Calu3 (cell line): ENCODE data around the gene SKAP1. TPM values are rescaled to one million over a fixed set of nuclear protein-coding genes. Genes with fewer than 3 reads are reported as not detected.

ENCODE experiments used
- BruUV-seq: library from RNA; stranded (reverse); fragments of 400-500 nt; replicated peaks from 2 replicates; lab custom pipeline; 2021; lab: Mats Ljungman, UMichigan
- CTCF ChIA-PET: fragments of 300-600 bp; sonication (Branson Sonifier 250); formaldehyde crosslinking; loops from one replicate; lab custom pipeline; 2022; ENCODE audit warnings: antibody characterized with exemption; lab: Charles Lee
- DNase-seq: peaks from one replicate; pipeline ENCODE4 v3.0.0; 2022
- H3K27ac Mint-ChIP-seq: one replicate; pipeline ENCODE4 v1.8.0; 2022; ENCODE audit warnings: mixed read lengths; ENCODE audit not compliant: unreplicated experiment
- H3K27me3 Mint-ChIP-seq: one replicate; pipeline ENCODE4 v1.8.0; 2022; ENCODE audit warnings: mixed read lengths; ENCODE audit not compliant: unreplicated experiment
- H3K36me3 Mint-ChIP-seq: one replicate; pipeline ENCODE4 v1.8.0; 2022; ENCODE audit warnings: mild to moderate bottlenecking, moderate library complexity, mixed read lengths; ENCODE audit not compliant: insufficient read depth, unreplicated experiment
- H3K4me1 Mint-ChIP-seq: one replicate; pipeline ENCODE4 v1.8.0; 2022; ENCODE audit warnings: mild to moderate bottlenecking, low read depth, mixed read lengths; ENCODE audit not compliant: unreplicated experiment
- H3K4me3 Mint-ChIP-seq: one replicate; pipeline ENCODE4 v1.8.0; 2022; ENCODE audit warnings: mild to moderate bottlenecking, low read depth, moderate library complexity, mixed read lengths; ENCODE audit not compliant: unreplicated experiment
- H3K9me3 Mint-ChIP-seq: one replicate; pipeline ENCODE4 v1.8.0; 2022; ENCODE audit warnings: low read depth, mixed read lengths; ENCODE audit not compliant: unreplicated experiment
- intact Hi-C: fragments of 100-400 bp; cut with micrococcal nuclease; formaldehyde crosslinking; loops from one replicate; pipeline ENCODE4 v1.10.0; 2022; ENCODE audit not compliant: unreplicated experiment
- total RNA-seq: library from RNA; stranded (reverse); gene quantifications from 2 replicates; pipeline ENCODE4 v1.2.3, GENCODE V29; 2022
- TF ChIP-seq, protein P1 (sequence below): fragments of 200-600 bp; IDR thresholded peaks from one replicate; pipeline ENCODE4 v1.8.0; 2022; ENCODE audit warnings: antibody characterized with exemption; ENCODE audit not compliant: unreplicated experiment

SKAP1 gene
- total RNA-seq, 1 experiment from 2014 or later = 4.4 TPM

DNA sequence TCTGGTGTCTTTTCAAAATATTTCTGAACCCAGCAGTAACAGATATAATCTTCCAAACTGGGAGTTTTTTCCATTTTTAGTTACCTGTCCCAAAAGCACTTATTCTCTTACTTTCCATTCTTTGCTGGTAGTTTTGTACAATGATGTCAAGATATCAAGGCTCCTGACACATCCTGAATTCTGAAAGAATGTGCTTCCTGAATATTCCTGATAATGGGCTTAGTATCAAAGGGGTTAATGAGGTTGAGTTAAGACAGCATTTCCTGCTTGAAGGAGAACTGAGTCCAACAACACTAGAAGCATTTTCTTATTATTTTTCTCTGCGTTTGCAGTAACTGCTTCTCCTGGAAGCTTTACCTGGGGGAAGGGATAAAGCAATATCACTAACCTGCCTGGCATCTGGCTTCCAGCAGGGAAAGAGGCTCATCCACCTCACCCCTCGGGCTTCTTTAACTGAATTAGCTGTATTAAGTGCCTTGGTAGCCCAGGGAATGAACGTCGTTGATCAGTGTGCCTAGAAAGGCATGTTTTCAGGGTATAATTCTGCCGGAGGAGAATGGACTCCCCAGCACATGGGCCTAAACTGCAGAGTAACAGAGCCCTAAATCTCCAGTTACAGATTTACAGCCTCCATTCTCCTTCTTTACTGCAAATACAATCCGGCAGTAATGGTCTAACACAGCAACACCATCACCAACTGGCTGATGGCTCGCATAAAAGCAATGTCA is 188.1 kb downstream of the SKAP1 start:
- CTCF ChIA-PET = interaction anchor here (0.6 to 1.9 kb wide), 3 partner anchors 8 to 1052 kb away, joined by 3 to 7 read pairs (median 4); no protein-coding TSS in a partner anchor
- H3K27ac Mint-ChIP-seq = peak overlapping the region; percentile 72
- DNase-seq = no peak
- peaks cover 8% of the 10 kb centered on the region for H3K36me3 Mint-ChIP-seq
- H3K4me3 Mint-ChIP-seq = no peak overlapping the region
- peaks cover 84% of the 10 kb centered on the region for H3K4me1 Mint-ChIP-seq
- intact Hi-C loops = no loop called here
- TF ChIP-seq, protein P1, sequence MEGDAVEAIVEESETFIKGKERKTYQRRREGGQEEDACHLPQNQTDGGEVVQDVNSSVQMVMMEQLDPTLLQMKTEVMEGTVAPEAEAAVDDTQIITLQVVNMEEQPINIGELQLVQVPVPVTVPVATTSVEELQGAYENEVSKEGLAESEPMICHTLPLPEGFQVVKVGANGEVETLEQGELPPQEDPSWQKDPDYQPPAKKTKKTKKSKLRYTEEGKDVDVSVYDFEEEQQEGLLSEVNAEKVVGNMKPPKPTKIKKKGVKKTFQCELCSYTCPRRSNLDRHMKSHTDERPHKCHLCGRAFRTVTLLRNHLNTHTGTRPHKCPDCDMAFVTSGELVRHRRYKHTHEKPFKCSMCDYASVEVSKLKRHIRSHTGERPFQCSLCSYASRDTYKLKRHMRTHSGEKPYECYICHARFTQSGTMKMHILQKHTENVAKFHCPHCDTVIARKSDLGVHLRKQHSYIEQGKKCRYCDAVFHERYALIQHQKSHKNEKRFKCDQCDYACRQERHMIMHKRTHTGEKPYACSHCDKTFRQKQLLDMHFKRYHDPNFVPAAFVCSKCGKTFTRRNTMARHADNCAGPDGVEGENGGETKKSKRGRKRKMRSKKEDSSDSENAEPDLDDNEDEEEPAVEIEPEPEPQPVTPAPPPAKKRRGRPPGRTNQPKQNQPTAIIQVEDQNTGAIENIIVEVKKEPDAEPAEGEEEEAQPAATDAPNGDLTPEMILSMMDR = no peak
- peaks cover 4% of the 10 kb centered on the region for H3K9me3 Mint-ChIP-seq
- H3K27me3 Mint-ChIP-seq = no peaks in the 10 kb centered on the region
- no TSS peak for BruUV-seq

DNA sequence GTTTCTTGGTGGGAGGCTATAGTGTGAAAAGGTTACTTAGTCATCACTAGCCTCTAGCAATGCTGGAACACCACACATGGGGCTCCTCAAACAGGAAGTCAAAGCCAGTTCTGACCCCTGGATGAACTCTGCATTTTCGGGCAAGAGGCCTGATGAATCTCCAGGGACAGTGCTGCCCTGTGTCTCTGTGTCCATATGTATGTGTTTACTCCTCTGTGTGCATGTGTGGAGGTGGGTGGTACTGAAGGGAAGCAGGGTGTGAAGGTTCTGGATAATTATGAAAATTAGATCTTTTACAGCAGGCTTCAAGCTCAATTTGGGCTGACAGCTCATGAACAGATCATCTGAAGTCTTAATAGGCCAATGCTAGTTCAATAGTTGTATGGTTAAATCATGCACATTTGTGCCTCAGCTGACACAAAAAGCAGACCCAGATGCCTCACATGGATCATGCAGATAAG is 188.9 kb downstream of the SKAP1 start:
- BruUV-seq = no TSS peak
- peak overlapping the region; percentile 72 for H3K27ac Mint-ChIP-seq
- H3K9me3 Mint-ChIP-seq = peaks cover 4% of the 10 kb centered on the region
- peaks cover 4% of the 10 kb centered on the region for H3K36me3 Mint-ChIP-seq
- H3K4me3 Mint-ChIP-seq = peak overlapping the region; percentile 8
- intact Hi-C loops = no loop called here
- CTCF ChIA-PET = interaction anchor here (1.5 to 1.8 kb wide), 4 partner anchors 12 to 26 kb away, joined by 4 to 8 read pairs (median 7); no protein-coding TSS in a partner anchor
- DNase-seq = peak; percentile 79
- no peaks in the 10 kb centered on the region for H3K27me3 Mint-ChIP-seq
- TF ChIP-seq, protein P1 = no peak
- H3K4me1 Mint-ChIP-seq = peaks cover 84% of the 10 kb centered on the region

DNA sequence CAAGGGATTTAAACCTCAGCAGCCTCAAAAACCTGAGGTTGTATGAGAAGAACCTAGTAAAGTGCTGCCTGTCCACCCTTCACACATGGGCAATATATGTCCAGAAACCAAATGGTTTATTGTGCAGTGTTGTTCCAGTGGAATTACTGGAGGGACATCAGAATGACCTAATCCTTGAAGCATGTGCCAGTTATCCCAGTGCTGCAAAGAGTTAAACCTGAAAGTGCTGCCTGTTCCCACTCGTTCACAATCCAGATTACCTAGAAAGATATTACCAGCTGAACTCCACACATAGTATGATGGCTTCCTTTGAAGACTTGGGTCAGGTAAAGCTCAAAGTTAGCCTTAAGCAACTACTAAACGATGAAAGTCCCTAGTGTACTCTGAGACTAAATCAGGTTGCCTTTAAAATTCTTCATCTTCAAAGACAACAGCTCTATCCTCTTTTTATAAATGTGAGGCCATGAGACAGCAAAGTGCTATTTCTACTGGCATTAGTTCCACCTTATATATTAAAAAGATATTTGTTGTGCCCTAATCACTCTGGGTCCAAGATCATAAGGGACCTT is 189.4 kb downstream of the SKAP1 start:
- Mint-ChIP-seq H3K4me1 (peaks cover 85% of the 10 kb centered on the region), H3K36me3 (peaks cover 7% of the 10 kb centered on the region), H3K9me3 (peaks cover 4% of the 10 kb centered on the region), H3K27ac (peak overlapping the region; percentile 72), H3K27me3 (no peaks in the 10 kb centered on the region), H3K4me3 (peak overlapping the region; percentile 8)
- TF ChIP-seq, protein P1 = no peak
- intact Hi-C loops = no loop called here
- CTCF ChIA-PET = interaction anchor here (0.6 to 1.8 kb wide), 5 partner anchors 11 to 25 kb away, joined by 3 to 8 read pairs (median 7); no protein-coding TSS in a partner anchor
- BruUV-seq = TSS peak; percentile 44
- no peak for DNase-seq

DNA sequence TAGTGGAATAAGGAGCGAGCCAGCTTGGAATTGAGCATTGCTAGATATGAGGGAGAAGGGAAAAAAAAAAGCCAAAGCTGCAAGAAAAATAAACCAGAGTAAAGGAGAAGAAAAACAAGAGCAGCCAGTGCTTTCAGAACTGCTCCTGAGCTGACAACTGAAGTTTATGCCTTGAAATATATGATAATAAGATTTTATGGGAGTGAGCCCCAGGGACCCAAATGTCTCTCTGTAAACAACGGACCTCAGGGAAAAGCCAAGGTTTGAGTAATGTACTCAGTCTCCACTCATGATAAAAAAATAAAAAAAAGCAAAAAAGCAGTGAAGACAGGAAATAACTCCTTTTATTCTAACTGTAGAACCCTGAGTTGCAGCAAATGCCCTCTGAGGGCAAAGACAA is 189.9 kb downstream of the SKAP1 start:
- TF ChIP-seq, protein P1 = no peak
- Mint-ChIP-seq H3K36me3 (peaks cover 7% of the 10 kb centered on the region), H3K27me3 (no peaks in the 10 kb centered on the region), H3K9me3 (peaks cover 4% of the 10 kb centered on the region), H3K4me1 (peaks cover 88% of the 10 kb centered on the region), H3K4me3 (no peak overlapping the region), H3K27ac (peak overlapping the region; percentile 72)
- intact Hi-C loops = no loop called here
- no peak for DNase-seq
- BruUV-seq = no TSS peak
- CTCF ChIA-PET = interaction anchor here (0.6 to 1.8 kb wide), 9 partner anchors 11 to 420 kb away, joined by 3 to 8 read pairs (median 4); no protein-coding TSS in a partner anchor
